HUES64 (cell line): ENCODE results near the gene PRR5L.

Experiments
- H3K27ac ChIP-seq: 2 replicates; pipeline ENCODE4 v1.7.0; 2013; ENCODE audit warnings: low read depth, low read length, inconsistent platforms
- H3K27me3 ChIP-seq: 2 replicates; pipeline ENCODE4 v1.6.1; 2013; ENCODE audit warnings: mild to moderate bottlenecking, low read length; ENCODE audit not compliant: insufficient read depth
- H3K36me3 ChIP-seq: 2 replicates; pipeline ENCODE4 v1.6.1; 2013; ENCODE audit warnings: mild to moderate bottlenecking, low read length; ENCODE audit not compliant: insufficient read depth
- H3K4me1 ChIP-seq: 2 replicates; pipeline ENCODE4 v1.6.1; 2013; ENCODE audit warnings: mild to moderate bottlenecking, low read length, moderate library complexity; ENCODE audit not compliant: insufficient read depth
- H3K4me3 ChIP-seq: 2 replicates; pipeline ENCODE4 v1.5.1; 2013; ENCODE audit warnings: mild to moderate bottlenecking, low read length, moderate library complexity
- H3K9ac ChIP-seq: 2 replicates; pipeline ENCODE4 v1.6.1; 2013; ENCODE audit warnings: mild to moderate bottlenecking, low read depth, low read length
- H3K9me3 ChIP-seq: 2 replicates; pipeline ENCODE4 v1.6.1; 2013; ENCODE audit warnings: low read depth, low read length; ENCODE audit not compliant: insufficient read depth
- WGBS: fragments of 150-250, 120-280 bp; methylation state at CpG from one replicate; pipeline ENCODE4 v1.1.7; 2013; ENCODE audit warnings: missing lambda C conversion rate; 5-methylcytosine and 5-hydroxymethylcytosine counted together

The PRR5L gene

DNA sequence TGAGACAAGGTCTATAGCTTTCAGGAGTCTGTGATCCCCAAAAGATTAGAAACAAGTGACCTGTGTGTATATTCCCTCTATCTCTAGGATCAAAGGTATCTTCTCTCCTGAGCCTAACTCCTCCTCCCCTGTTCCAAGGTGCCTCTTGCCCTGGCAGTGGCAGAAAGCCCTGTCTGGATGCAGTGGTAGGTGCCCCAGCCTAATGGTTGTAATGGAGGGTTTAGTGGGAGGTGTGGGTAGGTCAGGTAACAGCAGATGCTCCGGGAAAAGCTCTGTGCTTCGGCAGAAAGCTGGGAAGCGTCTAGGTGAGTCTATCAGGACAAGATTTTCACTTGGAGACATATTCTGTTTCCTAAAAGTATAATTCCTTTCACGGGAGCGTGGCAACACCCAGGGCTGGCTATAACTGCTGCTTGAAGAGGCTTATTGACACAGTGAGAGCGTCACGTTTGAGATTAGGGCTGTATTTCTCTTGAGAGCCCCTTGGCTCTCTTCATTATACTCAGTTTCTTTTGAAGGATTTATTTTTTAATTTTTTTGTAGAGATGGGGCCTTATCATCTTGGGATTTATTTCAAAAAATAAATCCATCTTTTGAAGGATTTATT, 49.5 kb downstream of the PRR5L start:
- Histone ChIP-seq H3K27me3 (no peaks in the 10 kb centered on the region), H3K9me3 (no peaks in the 10 kb centered on the region), H3K4me3 (no peak overlapping the region), H3K9ac (no peak overlapping the region), H3K4me1 (peaks cover 2% of the 10 kb centered on the region; the same call in 1 of the 2 replicates), H3K27ac (no peak overlapping the region), H3K36me3 (no peaks in the 10 kb centered on the region)
- WGBS, result 93% methylated on average over 7 of the region's 7 CpGs

DNA sequence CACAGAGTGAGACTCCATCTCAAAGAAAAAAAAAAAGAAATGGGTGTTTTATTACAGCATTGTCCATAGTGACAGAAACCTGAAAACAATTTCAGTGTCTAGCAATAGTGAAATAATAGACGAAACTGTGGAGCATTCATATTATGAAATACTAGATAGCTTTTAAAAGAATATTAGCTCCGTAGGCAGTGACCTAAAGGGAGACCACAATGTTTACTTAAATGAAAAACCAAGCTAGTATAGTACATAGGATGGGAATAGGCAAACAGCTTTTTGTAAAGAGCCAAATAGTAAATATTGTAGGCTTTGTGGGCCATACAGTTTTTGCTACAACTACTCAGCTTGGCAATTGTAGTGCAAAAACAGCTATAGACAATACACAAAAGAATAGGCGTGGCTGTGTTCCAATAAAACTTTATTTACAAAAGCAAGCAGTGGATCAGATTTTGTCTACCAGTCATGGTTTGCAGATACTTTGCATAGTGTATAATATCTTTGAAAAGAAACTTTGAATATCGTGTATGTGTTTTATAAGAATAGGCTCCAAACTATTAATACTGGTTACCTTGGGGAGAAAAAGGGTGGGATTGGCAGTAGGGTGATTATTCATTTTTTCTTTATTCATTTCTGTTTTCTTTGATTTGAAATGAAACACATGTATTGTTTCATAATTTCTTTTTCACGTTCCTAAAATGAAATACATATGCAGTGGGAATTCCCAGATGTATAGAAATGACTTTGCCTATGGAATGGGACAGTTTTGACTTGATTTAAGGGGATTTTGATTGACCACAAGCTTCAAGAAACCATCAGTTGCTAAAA, 50.7 kb downstream of the PRR5L start:
- no peak overlapping the region for H3K4me3 ChIP-seq
- H3K27ac ChIP-seq, result no peak overlapping the region
- no peaks in the 10 kb centered on the region for H3K27me3 ChIP-seq
- H3K9me3 ChIP-seq, result no peaks in the 10 kb centered on the region
- H3K4me1 ChIP-seq, result peaks cover 2% of the 10 kb centered on the region; the same call in 1 of the 2 replicates
- WGBS, result 96% methylated on average over 5 of the region's 5 CpGs
- H3K36me3 ChIP-seq, result no peaks in the 10 kb centered on the region
- no peak overlapping the region for H3K9ac ChIP-seq

DNA sequence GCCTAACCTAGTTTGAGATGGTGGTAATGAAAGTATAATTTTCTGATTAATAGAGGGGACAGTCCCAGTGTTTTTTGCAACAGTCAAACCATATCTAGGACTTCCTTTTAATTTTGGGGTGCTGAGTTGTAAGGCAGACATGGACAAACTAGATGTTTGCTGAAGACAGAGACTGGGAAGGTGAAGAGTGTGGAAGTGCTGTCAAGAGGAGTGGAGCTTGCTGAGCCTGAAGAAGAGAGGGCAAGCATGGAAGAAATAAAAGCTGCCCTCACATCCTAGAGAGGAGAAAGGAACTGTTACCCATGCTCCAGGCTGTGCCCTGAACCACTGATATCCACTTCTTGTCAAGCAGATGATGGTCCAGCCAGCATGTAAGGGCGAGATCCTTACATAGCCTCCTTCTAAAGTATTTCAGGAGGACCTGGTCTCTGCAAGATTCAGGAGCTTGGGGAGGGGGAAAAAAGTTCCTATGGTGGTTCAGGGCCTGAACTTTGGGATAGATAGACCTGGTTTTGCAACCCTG, 51.4 kb downstream of the PRR5L start:
- Histone ChIP-seq H3K4me3 (no peak overlapping the region), H3K4me1 (peaks cover 8% of the 10 kb centered on the region), H3K9ac (no peak overlapping the region), H3K27ac (no peak overlapping the region), H3K36me3 (no peaks in the 10 kb centered on the region), H3K9me3 (no peaks in the 10 kb centered on the region), H3K27me3 (no peaks in the 10 kb centered on the region)
- WGBS, result 91% methylated on average over 1 of the region's 1 CpG

DNA sequence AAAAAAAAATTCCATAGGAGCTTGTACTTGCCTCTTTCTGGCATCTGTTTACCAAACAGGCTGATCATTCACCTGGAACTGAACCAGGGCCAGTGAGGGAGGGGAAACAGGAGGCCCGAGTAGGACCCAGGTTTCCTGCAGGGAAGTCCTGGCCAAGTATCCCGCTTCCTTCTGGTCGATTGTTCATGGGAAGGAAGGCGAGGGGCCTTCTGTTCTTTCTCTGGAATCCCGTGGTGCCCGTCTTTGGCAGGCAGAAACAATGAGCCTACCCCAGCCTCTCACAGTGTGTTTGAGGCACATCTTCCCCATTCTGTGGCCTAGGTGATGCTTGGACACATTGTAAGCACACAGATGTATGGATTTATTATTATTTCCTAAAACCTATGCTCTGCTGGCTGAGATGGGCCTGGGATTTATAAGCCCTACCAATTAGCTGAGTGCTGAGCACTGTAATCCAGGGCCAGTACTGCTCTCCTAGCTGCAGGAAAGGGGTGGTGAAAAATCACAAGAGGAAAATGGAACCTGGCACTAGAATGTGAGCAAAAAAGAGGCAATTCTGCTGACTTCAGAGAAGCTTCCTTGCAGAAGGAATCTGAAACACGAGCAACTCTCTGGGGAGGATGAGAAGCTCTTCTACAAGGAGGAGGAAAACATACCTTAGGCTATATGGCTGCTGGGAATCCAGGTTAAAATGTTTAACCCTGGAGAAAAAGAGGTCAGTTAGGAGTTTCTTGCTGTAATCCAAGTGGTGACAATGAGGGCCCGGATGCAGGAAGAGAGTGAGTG, 53.5 kb downstream of the PRR5L start:
- Histone ChIP-seq H3K36me3 (no peaks in the 10 kb centered on the region), H3K4me1 (peaks cover 8% of the 10 kb centered on the region), H3K9ac (0 out of 2 replicates have a peak overlapping the region, but pooled peaks have one; percentile 38), H3K9me3 (no peaks in the 10 kb centered on the region), H3K27me3 (no peaks in the 10 kb centered on the region; the same call in 1 of the 2 replicates), H3K4me3 (no peak overlapping the region), H3K27ac (no peak overlapping the region)
- 84% methylated on average over 8 of the region's 8 CpGs for WGBS

DNA sequence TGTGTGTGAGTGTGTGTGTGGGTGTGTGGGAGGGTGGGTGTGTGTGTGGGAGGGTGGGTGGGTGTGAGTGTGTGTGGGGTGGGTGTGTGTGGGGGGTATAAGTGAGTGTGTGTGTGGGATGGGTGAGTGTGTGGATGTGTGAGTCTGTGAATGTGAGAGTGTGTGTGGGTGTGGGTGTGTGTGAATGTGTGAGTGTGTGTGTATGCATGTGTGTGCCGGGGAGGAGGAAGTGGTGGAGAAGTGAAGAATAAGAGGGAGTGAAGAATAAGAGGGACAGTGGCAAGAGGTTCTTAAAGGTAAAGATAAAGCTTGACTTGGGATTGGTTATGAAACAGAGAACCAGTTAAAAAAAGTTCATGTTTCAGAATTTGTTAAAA, 54.0 kb downstream of the PRR5L start:
- Histone ChIP-seq H3K27me3 (no peaks in the 10 kb centered on the region; the same call in 1 of the 2 replicates), H3K4me3 (no peak overlapping the region), H3K4me1 (peaks cover 8% of the 10 kb centered on the region), H3K36me3 (no peaks in the 10 kb centered on the region), H3K9ac (no peak overlapping the region), H3K27ac (no peak overlapping the region), H3K9me3 (no peaks in the 10 kb centered on the region)
- 90% methylated on average over 1 of the region's 1 CpG for WGBS

DNA sequence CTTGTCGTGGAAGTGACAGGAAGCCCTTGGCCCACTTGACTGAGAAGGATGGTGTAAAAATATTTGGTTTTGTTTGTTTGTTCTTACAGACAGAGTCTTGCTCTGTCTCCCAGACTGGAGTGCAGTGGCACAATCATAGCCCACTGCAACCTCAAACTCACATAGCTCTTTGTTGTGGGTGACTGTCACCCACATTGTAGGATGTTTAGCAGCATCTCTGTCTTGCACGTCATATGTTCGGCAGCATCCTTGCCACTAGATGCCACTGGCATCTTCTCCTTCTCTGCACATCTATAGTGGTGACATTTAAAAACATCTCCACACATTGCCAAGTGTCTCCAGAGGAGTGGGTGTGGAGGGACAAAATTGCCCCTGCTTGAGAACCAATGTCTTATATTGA, 56.8 kb downstream of the PRR5L start:
- Histone ChIP-seq H3K9me3 (no peaks in the 10 kb centered on the region), H3K36me3 (no peaks in the 10 kb centered on the region), H3K9ac (no peak overlapping the region), H3K4me3 (no peak overlapping the region), H3K4me1 (peaks cover 8% of the 10 kb centered on the region), H3K27ac (no peak overlapping the region), H3K27me3 (no peaks in the 10 kb centered on the region; the same call in 1 of the 2 replicates)
- WGBS, result 96% methylated on average over 3 of the region's 3 CpGs

DNA sequence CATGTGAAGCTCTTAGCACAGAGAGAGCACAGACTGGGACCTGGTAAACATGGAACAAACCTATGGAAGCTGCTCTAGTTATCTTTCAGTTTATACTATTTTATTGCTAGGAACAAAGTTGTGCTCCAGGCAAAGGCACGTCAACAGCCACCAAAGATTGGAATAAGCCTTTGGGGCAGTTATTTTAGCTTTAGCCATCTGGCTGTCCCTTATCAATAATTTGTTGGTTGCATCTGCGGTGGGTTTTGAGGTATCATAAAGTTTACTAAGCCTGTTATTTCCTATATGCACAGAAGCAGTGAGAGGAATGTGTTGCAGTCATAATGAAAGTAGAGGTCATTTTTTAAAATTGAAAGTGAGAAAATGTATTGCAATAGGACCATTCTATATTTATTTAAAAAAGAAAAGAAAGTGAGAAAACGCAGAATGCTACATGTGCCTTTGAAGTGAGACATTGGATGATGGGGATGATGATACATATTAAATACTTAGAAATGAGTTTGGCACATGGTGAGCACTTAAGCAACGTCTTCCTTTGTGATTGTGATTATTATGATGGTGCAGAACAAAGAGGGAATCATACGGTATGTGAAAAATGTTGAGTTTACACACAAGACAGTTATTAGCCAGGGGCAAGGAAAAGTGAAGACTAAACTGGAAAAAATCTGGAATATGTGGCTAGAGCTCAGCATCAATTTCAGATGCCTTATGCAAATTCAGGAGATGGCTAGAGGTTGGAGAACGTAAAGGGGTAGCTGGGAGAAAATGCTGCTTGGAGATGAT, 58.3 kb downstream of the PRR5L start:
- Histone ChIP-seq H3K27me3 (no peaks in the 10 kb centered on the region; the same call in 1 of the 2 replicates), H3K4me1 (peaks cover 8% of the 10 kb centered on the region), H3K9ac (no peak overlapping the region), H3K4me3 (no peak overlapping the region), H3K9me3 (no peaks in the 10 kb centered on the region), H3K27ac (no peak overlapping the region), H3K36me3 (no peaks in the 10 kb centered on the region)
- WGBS, result 83% methylated on average over 6 of the region's 6 CpGs

DNA sequence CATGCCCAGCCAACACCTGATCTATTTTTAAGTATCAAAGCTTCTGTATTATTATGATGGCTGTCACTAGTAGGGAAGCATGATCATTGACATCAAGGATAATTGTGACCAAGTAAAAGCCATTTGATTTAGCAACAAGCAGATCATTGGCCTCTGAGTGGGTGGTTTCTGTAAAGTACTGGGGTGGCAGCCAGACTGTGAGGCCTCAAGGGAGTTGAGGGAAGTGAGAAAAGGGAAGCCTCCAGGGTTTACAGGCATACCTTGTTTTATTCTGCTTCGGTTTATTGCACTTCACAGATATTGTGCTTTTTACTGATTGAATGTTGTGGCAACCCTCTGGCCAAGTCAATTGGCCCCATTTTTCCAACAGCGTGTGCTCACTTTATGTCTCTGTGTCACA, 60.1 kb downstream of the PRR5L start:
- Histone ChIP-seq H3K27ac (no peak overlapping the region), H3K4me3 (no peak overlapping the region), H3K9me3 (no peaks in the 10 kb centered on the region), H3K36me3 (no peaks in the 10 kb centered on the region), H3K9ac (no peak overlapping the region), H3K4me1 (peaks cover 9% of the 10 kb centered on the region), H3K27me3 (no peaks in the 10 kb centered on the region; the same call in 1 of the 2 replicates)
- WGBS, result 100% methylated on average over 2 of the region's 2 CpGs

DNA sequence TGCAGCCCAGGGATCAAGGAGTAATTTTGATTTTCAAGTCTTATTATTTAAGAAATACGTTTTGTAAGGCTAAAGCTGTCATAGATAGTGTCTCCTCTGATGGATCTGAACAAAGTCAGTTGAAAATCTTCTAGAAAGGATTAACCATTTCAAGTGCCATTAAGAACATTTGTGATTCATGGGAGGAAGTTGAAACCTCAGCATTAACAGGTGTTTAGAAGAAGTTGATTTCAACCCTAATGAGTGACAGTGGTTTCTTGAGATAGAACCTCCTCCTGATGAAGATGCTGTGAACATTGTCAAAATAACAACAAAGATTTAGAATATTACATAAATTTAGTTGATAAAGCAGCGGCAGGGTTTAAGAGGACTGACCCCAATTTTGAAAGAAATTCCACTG, 61.7 kb downstream of the PRR5L start:
- 43% methylated on average over 2 of the region's 2 CpGs for WGBS
- H3K36me3 ChIP-seq, result no peaks in the 10 kb centered on the region
- H3K4me1 ChIP-seq, result peaks cover 17% of the 10 kb centered on the region

DNA sequence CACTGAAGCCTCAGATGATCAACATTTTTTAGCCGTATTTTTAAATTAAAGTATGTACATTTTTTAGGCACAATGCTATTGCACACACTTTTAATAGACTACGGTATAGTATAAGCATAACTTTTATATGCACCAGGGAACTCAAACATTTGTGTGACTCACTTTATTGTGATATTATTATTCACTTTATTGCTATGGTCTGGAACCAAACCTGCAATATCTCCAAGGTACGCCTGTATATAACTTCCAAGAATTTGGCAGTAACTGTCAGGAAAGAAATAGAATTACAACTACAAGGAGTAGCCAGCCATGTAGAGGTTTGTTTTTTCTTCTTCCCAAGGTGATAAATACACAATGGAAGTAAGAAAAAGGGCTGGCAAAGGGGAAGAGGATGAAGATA, 62.3 kb downstream of the PRR5L start:
- Histone ChIP-seq H3K36me3 (no peaks in the 10 kb centered on the region), H3K4me1 (peaks cover 23% of the 10 kb centered on the region)
- whole genome bisulfite sequencing, result 92% methylated on average over 2 of the region's 3 CpGs

More for the DNA sequence above, 61.7 kb downstream of the PRR5L start:
- Histone ChIP-seq H3K27ac (no peak overlapping the region), H3K4me3 (no peak overlapping the region), H3K9ac (no peak overlapping the region), H3K27me3 (peaks cover 5% of the 10 kb centered on the region; the same call in 1 of the 2 replicates), H3K9me3 (no peaks in the 10 kb centered on the region)

More for the DNA sequence above, 62.3 kb downstream of the PRR5L start:
- no peak overlapping the region for H3K4me3 ChIP-seq
- H3K27ac ChIP-seq, result no peak overlapping the region
- no peaks in the 10 kb centered on the region for H3K9me3 ChIP-seq
- peaks cover 5% of the 10 kb centered on the region; the same call in 1 of the 2 replicates for H3K27me3 ChIP-seq
- H3K9ac ChIP-seq, result no peak overlapping the region
